ENCODE measurements around the gene OSM. TPM values are rescaled to one million over a fixed set of nuclear protein-coding genes. Genes with fewer than 3 reads are reported as not detected.

Gene OSM
- total RNA-seq, 8 experiments from 2014 or later, result 0.08 to 0.71 (median 0.23) TPM; not detected in 3

Other genes with a start within 250 kb of the OSM start
- gene HORMAD2, start 186.4 kb downstream of the OSM start, total RNA-seq, result under 1 TPM in 3 of 8 experiments, not detected in 5; 0.11 to 0.23 (median 0.13) TPM
- gene LIF, start 20.1 kb downstream of the OSM start, total RNA-seq, result 10 to 100 TPM in 2 of 8 experiments, 1 to 10 TPM in 4, under 1 TPM in 2; 0.81 to 14.8 (median 4.3) TPM
- gene CASTOR1, start 22.7 kb upstream of the OSM start, total RNA-seq, result 10 to 100 TPM in 2 of 8 experiments, 1 to 10 TPM in 6; 1.7 to 13.6 (median 7.0) TPM
- gene TBC1D10A, start 60.1 kb upstream of the OSM start, total RNA-seq, result 10 to 100 TPM in 5 of 8 experiments, 1 to 10 TPM in 3; 5.8 to 17.8 (median 10.6) TPM
- gene SF3A1, start 90.0 kb upstream of the OSM start, total RNA-seq, result 10 to 100 TPM; 20.5 to 81.4 (median 34.6) TPM
- 10 to 100 TPM in 1 of 8 experiments, 1 to 10 TPM in 7; 2.0 to 12.8 (median 3.9) TPM for gene CCDC157, start 90.2 kb upstream of the OSM start, total RNA-seq
- gene RNF215, start 120.6 kb upstream of the OSM start, total RNA-seq, result 10 to 100 TPM in 7 of 8 experiments, 1 to 10 TPM in 1; 9.5 to 22.9 (median 17.3) TPM
- 10 to 100 TPM in 2 of 8 experiments, 1 to 10 TPM in 6; 2.0 to 17.3 (median 7.5) TPM for gene SEC14L2, start 130.2 kb upstream of the OSM start, total RNA-seq
- gene MTFP1, start 158.9 kb upstream of the OSM start, total RNA-seq, result 10 to 100 TPM in 6 of 8 experiments, 1 to 10 TPM in 2; 4.2 to 36.6 (median 20.4) TPM
- under 1 TPM in 3 of 8 experiments, not detected in 5; 0.20 to 0.38 (median 0.35) TPM for gene SEC14L3, start 205.2 kb upstream of the OSM start, total RNA-seq
- under 1 TPM in 2 of 8 experiments, not detected in 6; 0.14 to 0.24 TPM for gene SEC14L4, start 238.8 kb upstream of the OSM start, total RNA-seq